ENCODE measurements around the gene PTDSS2.

Gene PTDSS2

GRCh38 chr11:533586-534395, 83.7 kb downstream of the PTDSS2 start:
- no peak for DNase-seq

DNA sequence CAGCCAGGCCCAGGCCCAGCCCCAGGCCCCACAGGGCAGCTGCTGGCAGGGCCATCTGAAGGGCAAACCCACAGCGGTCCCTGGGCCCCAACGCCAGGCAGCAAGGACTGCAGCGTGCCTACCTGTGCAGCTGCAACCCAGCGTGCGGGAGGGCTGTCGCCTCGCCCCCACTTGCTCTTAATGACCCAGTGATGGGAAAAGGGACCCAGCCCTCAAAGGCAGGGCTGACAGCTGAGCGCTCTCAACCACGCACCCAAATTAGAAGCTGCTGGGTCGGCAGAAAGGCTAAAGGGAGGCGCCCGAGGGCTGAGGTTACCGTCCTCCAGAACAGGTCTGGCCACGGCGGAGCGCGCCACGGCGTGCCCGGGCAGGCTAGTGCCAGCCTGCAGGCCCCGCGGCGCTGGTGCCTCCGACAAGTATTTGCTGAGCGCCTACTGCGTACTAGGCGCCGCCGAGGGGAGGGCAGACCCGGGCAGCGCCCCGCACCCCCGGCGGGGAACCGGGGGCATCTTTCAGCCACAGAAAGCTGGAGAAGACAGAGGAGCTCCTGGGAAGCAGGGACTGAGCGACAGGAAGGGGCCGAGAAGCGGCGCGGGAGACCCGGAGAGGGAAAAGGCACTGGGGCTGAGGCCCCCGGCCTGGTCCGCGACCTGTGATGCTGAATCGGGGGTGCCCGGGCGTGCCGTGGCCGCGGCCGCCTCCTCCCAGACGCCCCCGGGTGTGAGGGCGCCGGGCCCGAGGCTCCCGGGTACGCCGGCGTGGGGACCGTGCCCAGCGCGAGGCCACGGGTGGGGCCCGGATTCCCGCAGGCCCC, 84.5 kb downstream of the PTDSS2 start:
- peak; percentile 18 to 69 (median 40) for DNase-seq

DNA sequence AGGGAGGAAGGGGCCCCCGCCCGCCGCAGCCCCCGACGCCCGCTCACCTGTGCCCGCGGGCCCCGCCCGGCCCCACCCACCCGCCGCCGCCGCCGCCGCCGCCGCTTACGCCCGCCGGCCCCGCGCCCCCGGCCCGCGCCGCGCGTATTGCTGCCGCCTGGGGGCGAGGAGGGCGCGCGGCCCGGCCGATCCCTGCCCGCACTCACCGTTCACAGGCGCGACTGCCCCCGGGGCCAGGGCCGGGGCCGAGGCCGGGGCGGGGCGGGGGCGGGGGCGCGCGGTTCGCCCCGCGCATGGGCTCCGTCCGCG, 85.1 kb downstream of the PTDSS2 start:
- DNase-seq = no peak

DNA sequence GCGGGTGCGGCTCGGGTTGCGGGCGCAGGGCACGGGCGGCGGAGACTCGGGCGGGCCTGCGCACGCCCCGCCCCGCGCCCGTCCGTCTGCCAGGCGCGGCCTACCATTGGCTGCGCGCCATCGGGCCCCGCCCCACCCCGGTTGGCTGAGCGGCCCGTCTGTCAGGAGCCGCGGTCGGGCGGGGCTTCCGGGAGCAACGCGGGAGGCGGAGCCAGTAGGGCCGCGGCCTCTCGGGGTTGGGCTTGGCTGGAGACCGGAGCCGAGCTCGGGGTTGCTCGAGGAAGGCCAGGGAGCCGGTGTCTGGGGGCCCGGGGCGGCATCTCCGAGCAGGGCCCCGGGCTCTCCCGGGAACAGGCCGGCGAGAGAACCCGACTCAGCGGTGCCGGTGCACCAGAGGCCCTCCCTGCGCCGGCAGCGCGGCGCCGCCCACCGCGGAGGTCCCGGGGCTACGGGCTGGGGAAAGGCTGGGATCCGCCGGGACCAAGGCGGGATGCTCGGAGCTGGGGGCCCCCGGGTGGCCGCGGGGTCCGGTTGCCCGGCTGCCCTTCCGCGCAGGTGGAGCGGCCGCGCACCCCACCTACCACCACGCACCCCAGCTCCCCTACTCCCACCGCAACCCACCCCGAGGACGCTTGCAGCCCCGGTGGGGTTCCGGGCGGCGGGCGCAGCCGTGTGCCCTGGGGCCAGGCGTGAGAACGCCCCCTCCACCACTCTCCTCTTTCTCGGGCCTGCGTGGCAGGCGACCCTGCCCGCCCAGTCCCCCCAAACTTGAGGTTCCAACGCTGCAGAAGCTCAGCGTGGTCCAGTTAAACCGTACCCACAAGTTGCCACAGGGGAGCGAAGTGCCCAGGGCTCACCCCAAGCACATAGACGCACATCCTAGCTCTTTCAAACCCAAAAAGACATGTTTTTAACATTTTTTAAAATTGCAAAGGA, 85.7 kb downstream of the PTDSS2 start, which contains the start of gene HRAS:
Gene HRAS, minus strand, starts transcription at position 58 of the 936 bp plus-strand sequence.
- DNase-seq = peak; percentile 97 to 99 (median 98)

DNA sequence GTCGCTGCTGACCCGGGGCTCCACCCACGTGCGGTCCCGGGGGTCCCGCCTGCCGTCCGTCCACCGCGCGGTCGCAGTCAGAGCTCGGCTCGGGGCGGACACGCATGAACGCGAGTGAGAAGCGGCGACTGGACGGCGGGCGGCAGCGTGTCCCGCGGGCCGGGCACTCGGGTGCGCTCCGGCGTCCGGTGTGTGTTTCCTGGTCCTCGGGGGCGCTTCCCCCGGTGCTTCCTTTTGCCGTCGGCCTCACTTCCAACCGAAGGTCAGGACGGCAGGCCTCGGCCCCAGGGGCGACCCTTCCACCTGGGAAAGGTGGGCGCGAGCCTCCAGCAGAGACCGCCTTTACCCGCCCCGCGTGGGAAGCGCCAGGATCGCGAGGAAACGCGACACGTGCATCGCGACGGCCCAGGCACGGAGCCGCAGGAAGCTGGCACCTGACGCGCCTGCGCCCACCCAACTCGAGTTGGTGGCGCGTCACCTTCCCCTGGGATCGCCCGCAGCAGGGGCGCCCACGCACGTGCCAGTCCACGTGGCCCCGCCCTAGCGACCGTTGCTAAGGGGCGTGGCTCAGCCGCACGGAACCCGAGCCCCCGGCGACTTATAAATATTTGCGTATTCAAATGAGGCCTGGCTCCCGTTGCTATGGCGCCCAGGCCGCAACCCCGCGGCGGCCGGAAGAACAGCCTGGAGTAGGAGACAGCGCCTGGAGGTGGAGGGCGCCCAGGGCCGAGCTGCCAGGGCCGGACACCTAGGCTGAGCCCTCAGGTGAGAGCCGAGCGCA, 87.0 kb downstream of the PTDSS2 start, which contains the start of gene LRRC56:
Gene LRRC56, plus strand, starts transcription at position 687 of the 781 bp plus-strand sequence. CDS start 3,158 bp downstream, outside the sequence.
- DNase-seq = peak; percentile 82 to 88 (median 84)

- DNase-seq = no peak
Measured at GRCh38 chr11:537622-538430, 87.7 kb downstream of the PTDSS2 start.

DNA sequence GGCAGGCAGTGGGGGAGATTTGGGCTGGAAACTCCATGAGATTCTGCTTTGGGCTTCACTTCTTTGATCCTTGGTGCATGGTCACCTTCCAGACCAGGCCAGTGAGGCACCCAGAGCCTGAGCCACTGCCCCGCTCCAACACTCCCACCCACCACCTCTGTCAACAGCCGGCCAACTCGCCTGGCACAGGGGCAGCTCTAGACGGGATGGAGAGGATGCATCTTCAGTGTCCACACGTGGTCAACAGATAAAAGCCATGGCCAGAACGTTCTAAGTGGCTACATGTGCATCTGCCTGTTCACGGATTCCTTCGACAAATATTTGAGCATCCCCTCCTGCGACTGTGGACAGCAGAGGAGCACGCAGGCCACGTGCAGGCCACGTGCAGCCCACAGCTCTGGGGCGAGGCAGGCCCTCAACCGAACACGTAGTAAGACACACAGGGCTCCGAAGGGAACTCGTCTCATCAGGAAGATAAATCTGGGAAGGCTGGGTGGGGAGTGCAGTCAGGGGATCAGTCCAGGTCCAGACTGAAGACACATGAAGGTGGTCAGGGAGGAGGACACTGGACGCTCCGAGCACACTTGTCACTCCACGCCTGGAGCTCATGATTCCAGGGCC, 88.5 kb downstream of the PTDSS2 start:
- no peak for DNase-seq

- DNase-seq = no peak
Measured at GRCh38 chr11:539971-540481, 89.9 kb downstream of the PTDSS2 start.

Data from suppressor macrophage (primary cell).